Uterus (tissue), 2 donors: ENCODE data around the gene MLX.

ENCODE experiments used
- POLR2A ChIP-seq, 2 donors: fragments of 450-650 bp; IDR thresholded peaks; one replicate each; pipeline ENCODE4 v1.6.1; 2016; ENCODE audit warnings: antibody characterized with exemption in 2 of 2, mild to moderate bottlenecking in 1 of 2, moderate library complexity in 1 of 2
- TF ChIP-seq, protein P1 (sequence below), 4 experiments: fragments of 200-600 bp in 2 of 4; fragments of 450-650 bp in 2 of 4; sonication (generic) in 2 of 4; IDR thresholded peaks; one replicate each; pipeline ENCODE4 v1.5.1; 2016 to 2019; ENCODE audit warnings: antibody characterized with exemption in 4 of 4, mild to moderate bottlenecking in 2 of 4, moderate library complexity in 1 of 4

DNA sequence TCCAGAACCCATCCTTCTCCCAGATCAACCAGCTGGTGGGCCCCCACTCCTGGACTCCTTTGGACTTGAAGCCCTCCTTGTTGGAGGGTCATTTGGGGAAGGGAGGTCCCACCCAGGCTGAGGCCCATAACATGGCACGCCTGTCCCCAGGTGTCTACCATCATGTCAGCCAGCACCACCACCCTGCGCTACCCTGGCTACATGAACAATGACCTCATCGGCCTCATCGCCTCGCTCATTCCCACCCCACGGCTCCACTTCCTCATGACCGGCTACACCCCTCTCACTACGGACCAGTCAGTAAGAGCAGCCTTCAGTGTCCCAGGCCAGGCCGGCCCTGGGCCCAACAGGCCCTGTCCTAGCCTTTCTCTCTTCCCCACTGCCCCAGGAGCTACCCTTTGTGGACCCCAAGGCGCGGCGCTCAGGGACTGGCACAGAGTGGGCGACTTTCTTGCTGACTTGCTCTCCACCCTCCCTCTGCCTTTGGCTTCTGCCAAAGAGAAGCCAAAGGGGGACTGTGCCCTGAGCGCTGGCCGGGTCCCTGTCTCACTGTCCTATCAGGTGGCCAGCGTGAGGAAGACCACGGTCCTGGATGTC, 46.9 kb downstream of the MLX start:
- TF ChIP-seq, protein P1, sequence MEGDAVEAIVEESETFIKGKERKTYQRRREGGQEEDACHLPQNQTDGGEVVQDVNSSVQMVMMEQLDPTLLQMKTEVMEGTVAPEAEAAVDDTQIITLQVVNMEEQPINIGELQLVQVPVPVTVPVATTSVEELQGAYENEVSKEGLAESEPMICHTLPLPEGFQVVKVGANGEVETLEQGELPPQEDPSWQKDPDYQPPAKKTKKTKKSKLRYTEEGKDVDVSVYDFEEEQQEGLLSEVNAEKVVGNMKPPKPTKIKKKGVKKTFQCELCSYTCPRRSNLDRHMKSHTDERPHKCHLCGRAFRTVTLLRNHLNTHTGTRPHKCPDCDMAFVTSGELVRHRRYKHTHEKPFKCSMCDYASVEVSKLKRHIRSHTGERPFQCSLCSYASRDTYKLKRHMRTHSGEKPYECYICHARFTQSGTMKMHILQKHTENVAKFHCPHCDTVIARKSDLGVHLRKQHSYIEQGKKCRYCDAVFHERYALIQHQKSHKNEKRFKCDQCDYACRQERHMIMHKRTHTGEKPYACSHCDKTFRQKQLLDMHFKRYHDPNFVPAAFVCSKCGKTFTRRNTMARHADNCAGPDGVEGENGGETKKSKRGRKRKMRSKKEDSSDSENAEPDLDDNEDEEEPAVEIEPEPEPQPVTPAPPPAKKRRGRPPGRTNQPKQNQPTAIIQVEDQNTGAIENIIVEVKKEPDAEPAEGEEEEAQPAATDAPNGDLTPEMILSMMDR (IDR thresholded peaks at IDR 0.05): no peak
- no peak for TF ChIP-seq POLR2A (IDR thresholded peaks at IDR 0.05)
